PC-3 (cell line): ENCODE data around the gene PEX11A. TPM values are rescaled to one million over a fixed set of nuclear protein-coding genes. Genes with fewer than 3 reads are reported as not detected.

Experiments used
- ATAC-seq: fragments of 200-7000 bp; cut with Tn5 transposase; 2 replicates; pipeline ENCODE4 v1.9.1; 2020; ENCODE audit warnings: mild to moderate bottlenecking, moderate library complexity
- BruUV-seq: library from RNA; stranded (reverse); fragments of 400-500 nt; replicated peaks from 2 replicates; lab custom pipeline; 2021; lab: Mats Ljungman, UMichigan
- CTCF ChIA-PET: fragments of 300-600 bp; sonication (Branson Sonifier 250); formaldehyde crosslinking; loops from one replicate; lab custom pipeline; 2022; ENCODE audit warnings: antibody characterized with exemption; lab: Charles Lee
- POLR2A ChIA-PET: fragments of 300-600 bp; sonication (Branson Sonifier 250); formaldehyde crosslinking; loops from one replicate; lab custom pipeline; 2022; ENCODE audit warnings: antibody characterized with exemption; ENCODE audit not compliant: unreplicated experiment; lab: Charles Lee
- DNase-seq: peaks from one replicate; pipeline ENCODE4 v3.0.0-alpha.2; 2015
- H2AFZ ChIP-seq: fragments of 300-600 bp; sonication (generic); 2 replicates; pipeline ENCODE4 v1.6.0; 2016; ENCODE audit warnings: antibody characterized with exemption, low read length
- H3F3A ChIP-seq: fragments of 300-600 bp; sonication (generic); one replicate; pipeline ENCODE4 v1.6.0; 2017; ENCODE audit warnings: antibody characterized with exemption, low read length, control low read depth, mild to moderate bottlenecking; ENCODE audit not compliant: unreplicated experiment
- H3K27ac ChIP-seq: fragments of 300-600 bp; sonication (generic); 2 replicates; pipeline ENCODE4 v1.5.1; 2016; ENCODE audit warnings: mild to moderate bottlenecking, low read length
- H3K27me3 ChIP-seq: fragments of 300-600 bp; sonication (generic); 2 replicates; pipeline ENCODE4 v1.6.1; 2016; ENCODE audit warnings: low read length, mixed read lengths
- H3K36me3 ChIP-seq: fragments of 300-600 bp; sonication (generic); 2 replicates; pipeline ENCODE4 v1.6.1; 2016; ENCODE audit warnings: low read depth, mixed run types, low read length, mixed read lengths
- H3K4me1 ChIP-seq: fragments of 300-600 bp; sonication (generic); 2 replicates; pipeline ENCODE4 v1.5.1; 2016; ENCODE audit warnings: low read length; ENCODE audit not compliant: insufficient read depth
- H3K4me2 ChIP-seq: fragments of 300-600 bp; sonication (generic); 2 replicates; pipeline ENCODE4 v1.6.0; 2016; ENCODE audit warnings: low read length
- H3K4me3 ChIP-seq: fragments of 300-600 bp; sonication (generic); 2 replicates; pipeline ENCODE4 v1.5.1; 2016; ENCODE audit warnings: mild to moderate bottlenecking, low read length, mixed read lengths
- H3K79me2 ChIP-seq: fragments of 300-600 bp; sonication (generic); 2 replicates; pipeline ENCODE4 v1.6.1; 2017; ENCODE audit warnings: low read length, mixed read lengths
- H3K9ac ChIP-seq: fragments of 300-600 bp; sonication (generic); 2 replicates; pipeline ENCODE4 v1.6.0; 2016; ENCODE audit warnings: mild to moderate bottlenecking, low read length
- H3K9me2 ChIP-seq: fragments of 300-600 bp; sonication (generic); replicated peaks from 2 replicates; pipeline ENCODE4 v1.6.1; 2016; ENCODE audit warnings: mixed run types, low read length, mixed read lengths
- H3K9me3 ChIP-seq: fragments of 300-600 bp; sonication (generic); 2 replicates; pipeline ENCODE4 v1.6.1; 2016; ENCODE audit warnings: low read length, mixed read lengths
- H4K20me1 ChIP-seq: fragments of 300-600 bp; sonication (generic); 2 replicates; pipeline ENCODE4 v1.6.1; 2016; ENCODE audit warnings: low read length, mixed read lengths
- CTCF ChIP-seq: fragments of 300-600 bp; sonication (generic); conservative IDR thresholded peaks from 2 replicates; pipeline ENCODE4 v1.5.1; 2017; ENCODE audit warnings: antibody characterized with exemption, low read depth, mild to moderate bottlenecking, low read length
- EZH2 ChIP-seq: fragments of 300-600 bp; sonication (generic); IDR thresholded peaks from one replicate; pipeline ENCODE4 v1.6.1; 2017; ENCODE audit warnings: antibody characterized with exemption, mild to moderate bottlenecking, low read length; ENCODE audit not compliant: unreplicated experiment
- EZH2phosphoT487 ChIP-seq: fragments of 300-600 bp; sonication (generic); IDR thresholded peaks from 2 replicates; pipeline ENCODE4 v1.6.1; 2018; ENCODE audit warnings: mild to moderate bottlenecking, antibody characterized with exemption, low read length, borderline replicate concordance
- intact Hi-C: fragments of 100-400 bp; cut with micrococcal nuclease; formaldehyde crosslinking; loops from 2 replicates; pipeline ENCODE4 v1.9.0; 2023
- total RNA-seq: library from RNA; depleted of rRNA; stranded (reverse); fragments of >200 nt; gene quantifications from 2 replicates; pipeline ENCODE4 v1.2.3, GENCODE V29; 2014

The PEX11A gene
- total RNA-seq, 1 experiment from 2014 or later, result 9.7 TPM

GRCh38 chr15:89649716-89650115 lies 40.8 kb downstream of the PEX11A start:
- H3K36me3 ChIP-seq, result peaks cover 25% of the 10 kb centered on the region
- ChIA-PET POLR2A (no interaction called here), CTCF (no interaction called here)
- H3K4me1 ChIP-seq, result peaks cover 10% of the 10 kb centered on the region; the same call in 1 of the 2 replicates
- H3K9ac ChIP-seq, result no peak overlapping the region
- no TSS peak for BruUV-seq
- H3K9me2 ChIP-seq, result no peaks in the 10 kb centered on the region
- intact Hi-C loops, result no loop called here
- TF ChIP-seq EZH2 (no peak), CTCF (no peak), EZH2phosphoT487 (no peak)
- H2AFZ ChIP-seq, result no peak overlapping the region
- no peaks in the 10 kb centered on the region for H3F3A ChIP-seq
- H3K27ac ChIP-seq, result no peak overlapping the region
- no peaks in the 10 kb centered on the region for H3K9me3 ChIP-seq
- no peaks in the 10 kb centered on the region for H3K27me3 ChIP-seq
- H4K20me1 ChIP-seq, result no peaks in the 10 kb centered on the region
- peaks cover 36% of the 10 kb centered on the region for H3K79me2 ChIP-seq
- DNase-seq (no peak), ATAC-seq (no peak)
- H3K4me2 ChIP-seq, result no peak overlapping the region
- no peak overlapping the region for H3K4me3 ChIP-seq

GRCh38 chr15:89649013-89649625 lies 41.4 kb downstream of the PEX11A start:
- H3K9ac ChIP-seq, result no peak overlapping the region
- TF ChIP-seq CTCF (no peak), EZH2phosphoT487 (no peak), EZH2 (no peak)
- H3K4me1 ChIP-seq, result peaks cover 6% of the 10 kb centered on the region; the same call in 1 of the 2 replicates
- no peaks in the 10 kb centered on the region for H4K20me1 ChIP-seq
- no peak for ATAC-seq
- no peaks in the 10 kb centered on the region for H3F3A ChIP-seq
- no TSS peak for BruUV-seq
- H3K27ac ChIP-seq, result no peak overlapping the region
- no peaks in the 10 kb centered on the region for H3K9me2 ChIP-seq
- DNase-seq, result no peak
- peaks cover 30% of the 10 kb centered on the region for H3K79me2 ChIP-seq
- H2AFZ ChIP-seq, result no peak overlapping the region
- H3K4me2 ChIP-seq, result no peak overlapping the region
- intact Hi-C loops, result no loop called here
- peaks cover 27% of the 10 kb centered on the region for H3K36me3 ChIP-seq
- no peak overlapping the region for H3K4me3 ChIP-seq
- no peaks in the 10 kb centered on the region for H3K9me3 ChIP-seq
- H3K27me3 ChIP-seq, result no peaks in the 10 kb centered on the region
- CTCF ChIA-PET, result no interaction called here
- POLR2A ChIA-PET, result no interaction called here

GRCh38 chr15:89648106-89649012 lies 42.2 kb downstream of the PEX11A start:
- Histone ChIP-seq H3K9me2 (no peaks in the 10 kb centered on the region), H3K9me3 (no peaks in the 10 kb centered on the region), H3K9ac (no peak overlapping the region), H3F3A (no peaks in the 10 kb centered on the region), H4K20me1 (no peaks in the 10 kb centered on the region), H3K4me3 (no peak overlapping the region), H2AFZ (no peak overlapping the region), H3K36me3 (peaks cover 27% of the 10 kb centered on the region), H3K4me1 (peaks cover 4% of the 10 kb centered on the region; the same call in 1 of the 2 replicates), H3K4me2 (no peak overlapping the region), H3K27me3 (no peaks in the 10 kb centered on the region), H3K79me2 (peaks cover 24% of the 10 kb centered on the region), H3K27ac (no peak overlapping the region)
- no TSS peak for BruUV-seq
- DNase-seq (no peak), ATAC-seq (no peak)
- ChIA-PET CTCF (no interaction called here), POLR2A (interaction anchor here (0.7 kb wide), 1 partner anchor 24 kb away, joined by 3 read pairs; no protein-coding TSS in a partner anchor)
- intact Hi-C loops, result no loop called here
- TF ChIP-seq EZH2phosphoT487 (no peak), CTCF (no peak), EZH2 (no peak)
